Activated CD4-positive, alpha-beta T cell treated with anti-CD3 and anti-CD28 coated beads, Interleukin-2, amount 10 ng/mL, durations not matched to agents 24 days and 14 days (primary cell): ENCODE measurements around the gene MYL11. TPM values are rescaled to one million over a fixed set of nuclear protein-coding genes. Genes with fewer than 3 reads are reported as not detected.

Experiments
- DNase-seq: peaks from one replicate; pipeline ENCODE4 v3.0.0; 2022
- H3K27ac Mint-ChIP-seq: one replicate; pipeline ENCODE4 v1.8.0; 2022; ENCODE audit warnings: mild to moderate bottlenecking, mixed read lengths
- H3K27me3 Mint-ChIP-seq: one replicate; pipeline ENCODE4 v1.8.0; 2022; ENCODE audit warnings: mixed read lengths
- H3K36me3 Mint-ChIP-seq: one replicate; pipeline ENCODE4 v1.8.0; 2022; ENCODE audit warnings: low read depth, mild to moderate bottlenecking, mixed read lengths
- H3K4me1 Mint-ChIP-seq: one replicate; pipeline ENCODE4 v1.8.0; 2021; ENCODE audit warnings: mixed read lengths
- H3K4me3 Mint-ChIP-seq: one replicate; pipeline ENCODE4 v1.8.0; 2022; ENCODE audit warnings: mild to moderate bottlenecking, moderate library complexity, mixed read lengths
- H3K9me3 Mint-ChIP-seq: one replicate; pipeline ENCODE4 v1.8.0; 2021; ENCODE audit warnings: mixed read lengths
- intact Hi-C: fragments of 100-400 bp; cut with micrococcal nuclease; formaldehyde crosslinking; loops from one replicate; pipeline ENCODE4 v1.15.1; 2023
- total RNA-seq: library from RNA; stranded (reverse); gene quantifications from 2 replicates; pipeline ENCODE4 v1.2.3, GENCODE V29; 2022

MYL11 gene
- total RNA-seq, 1 donor from 2014 or later, result 1.0 TPM

DNA sequence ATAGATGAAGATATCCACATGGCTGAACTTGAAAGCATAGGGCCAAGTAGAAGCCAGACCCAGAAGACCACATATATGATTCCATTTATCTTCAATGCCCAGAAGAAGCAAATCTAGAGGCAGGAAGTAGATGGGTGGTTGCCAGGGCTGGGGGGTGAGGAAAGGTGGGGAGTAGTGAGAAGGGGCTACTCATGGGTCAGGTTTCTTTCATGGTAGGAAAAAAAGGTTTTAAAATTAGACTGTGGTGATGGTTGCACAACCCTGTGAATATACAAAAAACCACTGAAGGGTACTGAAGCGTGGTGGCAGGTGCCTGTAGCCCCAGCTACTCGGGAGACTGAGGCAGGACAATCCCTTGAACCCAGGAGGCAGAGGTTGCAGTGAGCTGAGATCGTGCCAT, 24.9 kb upstream of the MYL11 start:
- intact Hi-C loops, result no loop called here
- Mint-ChIP-seq H3K36me3 (peaks cover 49% of the 10 kb centered on the region), H3K27me3 (no peaks in the 10 kb centered on the region), H3K9me3 (no peaks in the 10 kb centered on the region), H3K4me1 (peaks cover 24% of the 10 kb centered on the region), H3K27ac (peak overlapping the region; percentile 6), H3K4me3 (no peak overlapping the region)
- DNase-seq, result no peak

DNA sequence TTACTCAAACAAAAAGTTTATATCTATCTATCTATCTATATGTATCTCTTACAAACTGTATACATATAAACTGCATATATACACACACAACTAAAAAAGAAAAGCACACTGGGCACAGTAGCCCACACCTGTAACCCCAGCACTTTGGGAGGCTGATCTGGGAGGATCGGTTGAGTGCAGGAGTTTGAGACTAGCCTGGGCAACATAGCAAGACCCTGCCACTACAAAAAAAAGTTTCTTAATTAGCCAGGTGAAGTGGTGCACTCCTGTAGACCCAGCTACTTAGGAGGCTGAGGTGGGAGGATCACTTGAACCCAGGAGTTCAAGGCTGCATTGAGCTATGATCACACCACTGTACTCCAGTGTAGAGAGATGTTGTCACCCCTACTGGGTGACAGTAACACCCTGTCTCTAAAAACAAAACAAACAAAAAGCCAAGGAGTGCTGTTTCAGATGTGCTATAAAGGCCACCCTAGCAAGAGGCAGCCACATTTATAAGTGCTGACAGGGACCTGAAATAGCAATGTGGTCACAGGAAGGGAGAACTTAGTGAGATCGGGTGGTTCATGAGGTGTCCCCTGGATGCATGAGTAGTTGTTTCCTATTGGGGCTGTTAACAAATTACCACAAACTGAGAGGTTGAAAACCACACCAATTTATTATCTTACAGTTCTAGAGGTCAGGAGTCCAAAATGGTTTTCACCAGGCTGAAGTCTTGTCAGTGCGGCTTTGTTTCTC, 24.3 kb upstream of the MYL11 start:
- intact Hi-C loops, result no loop called here
- Mint-ChIP-seq H3K4me3 (no peak overlapping the region), H3K27ac (peak overlapping the region; percentile 81), H3K36me3 (peaks cover 54% of the 10 kb centered on the region), H3K4me1 (peaks cover 27% of the 10 kb centered on the region), H3K9me3 (no peaks in the 10 kb centered on the region), H3K27me3 (no peaks in the 10 kb centered on the region)
- DNase-seq, result peak; percentile 62

DNA sequence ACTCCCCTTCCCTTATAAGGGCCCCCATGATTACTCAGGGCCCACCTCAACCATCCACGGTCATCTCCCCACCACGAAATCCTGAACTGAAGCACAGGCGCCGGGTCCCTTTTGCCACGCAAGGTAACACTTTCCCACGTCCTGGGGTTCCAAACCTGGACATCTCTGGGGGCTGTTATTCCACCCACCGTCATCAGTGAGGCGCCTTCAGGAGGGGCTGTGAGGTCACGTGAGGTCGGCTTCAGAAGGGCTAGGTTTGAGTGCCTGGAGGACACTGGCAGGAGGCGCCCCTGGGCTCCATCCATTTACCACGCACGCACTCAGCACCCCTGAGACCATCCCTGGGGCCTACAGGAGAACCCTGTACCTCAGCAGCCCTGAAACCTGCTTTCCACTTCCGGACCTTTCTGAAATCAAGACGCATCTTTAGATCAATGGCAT, 23.6 kb upstream of the MYL11 start:
- peaks cover 33% of the 10 kb centered on the region for H3K4me1 Mint-ChIP-seq
- no peak for DNase-seq
- intact Hi-C loops, result no loop called here
- peaks cover 54% of the 10 kb centered on the region for H3K36me3 Mint-ChIP-seq
- H3K9me3 Mint-ChIP-seq, result no peaks in the 10 kb centered on the region
- H3K4me3 Mint-ChIP-seq, result no peak overlapping the region
- no peaks in the 10 kb centered on the region for H3K27me3 Mint-ChIP-seq
- H3K27ac Mint-ChIP-seq, result peak overlapping the region; percentile 81

DNA sequence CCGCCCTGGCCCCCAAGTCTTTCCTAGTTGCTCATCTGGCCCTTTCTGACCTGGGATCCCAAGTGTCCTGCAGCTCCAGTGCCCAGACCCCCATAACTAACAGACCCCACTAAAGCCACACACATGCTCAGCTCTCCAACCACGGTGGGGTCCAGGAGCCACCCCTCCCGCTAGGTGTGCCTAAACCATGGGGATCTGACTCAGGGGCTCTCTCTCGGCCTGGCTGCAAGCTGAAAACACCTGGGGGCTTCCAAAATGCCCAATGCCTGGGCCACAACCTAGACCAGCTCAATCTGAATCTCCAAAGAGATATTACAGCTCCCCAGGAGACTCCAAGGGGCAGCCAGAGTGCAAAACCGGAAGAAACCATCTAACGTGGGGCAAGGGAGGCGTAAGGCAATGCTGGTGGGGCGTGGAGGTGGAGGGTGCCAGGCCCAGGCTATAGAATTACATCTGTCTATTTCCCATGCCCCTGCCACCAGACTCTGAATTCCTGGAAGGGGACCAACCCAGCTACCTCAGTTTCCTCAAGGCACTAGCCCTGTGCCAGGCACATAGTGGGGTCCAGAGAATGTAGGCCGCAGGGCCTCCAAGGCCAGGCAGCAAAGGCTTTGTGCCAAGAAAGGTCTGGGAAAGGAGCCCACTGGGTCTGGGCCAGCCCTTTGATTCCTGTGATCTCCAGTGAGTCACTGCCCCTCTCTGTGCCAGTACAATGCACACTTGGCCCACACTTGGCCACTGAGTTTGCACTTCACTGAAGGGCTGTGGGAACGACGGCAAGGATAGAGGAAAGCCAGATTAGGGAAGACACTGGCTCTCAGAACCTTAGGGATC, 22.8 kb upstream of the MYL11 start:
- Mint-ChIP-seq H3K27me3 (no peaks in the 10 kb centered on the region), H3K9me3 (no peaks in the 10 kb centered on the region), H3K27ac (peak overlapping the region; percentile 47), H3K4me1 (peaks cover 39% of the 10 kb centered on the region), H3K36me3 (peaks cover 57% of the 10 kb centered on the region), H3K4me3 (peak overlapping the region; percentile 17)
- intact Hi-C loops, result no loop called here
- no peak for DNase-seq

DNA sequence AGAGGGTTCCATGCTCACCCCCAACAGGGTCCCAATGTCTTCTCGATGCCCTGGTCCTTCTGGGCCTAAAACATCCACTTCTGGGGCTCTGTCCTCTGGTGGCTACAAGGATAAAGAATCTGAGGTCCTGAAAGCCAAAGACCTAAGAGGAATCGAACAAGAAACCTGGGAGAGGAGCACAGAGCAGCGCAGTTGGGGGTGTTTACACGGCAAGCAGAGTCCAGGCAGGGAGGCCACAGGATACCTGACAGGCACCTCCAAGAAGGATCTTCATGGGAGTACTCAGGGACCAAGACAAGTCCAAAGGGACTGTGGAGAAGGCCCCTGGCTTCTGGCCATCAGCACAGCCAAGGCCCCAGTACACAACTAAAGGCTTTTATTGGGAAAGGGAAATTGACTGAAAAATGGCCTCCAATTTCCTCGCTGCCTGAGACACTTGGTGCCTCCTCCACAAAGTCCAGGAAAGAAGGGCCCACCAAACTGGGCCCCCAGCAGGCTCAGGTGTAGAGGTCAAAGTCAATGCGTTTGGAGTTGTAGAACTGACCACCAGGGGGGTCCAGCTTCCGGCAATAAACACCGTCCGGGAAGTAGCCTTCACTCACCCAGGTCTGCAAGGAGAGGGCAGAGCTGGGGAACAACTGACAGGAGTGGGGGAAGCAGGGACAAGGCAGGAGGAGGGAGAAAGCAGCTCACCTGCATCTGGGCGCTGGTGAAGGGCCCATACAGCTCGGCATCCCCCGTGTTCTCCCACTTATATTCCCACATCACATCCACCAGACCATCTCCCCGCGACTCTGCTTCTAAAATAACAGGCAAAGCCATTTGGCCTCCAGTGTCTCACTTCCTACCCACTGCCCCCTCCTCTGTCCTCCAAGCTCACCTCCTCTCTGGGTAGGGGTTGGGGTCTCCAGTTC, 21.9 kb upstream of the MYL11 start:
- H3K27me3 Mint-ChIP-seq, result no peaks in the 10 kb centered on the region
- peak overlapping the region; percentile 37 for H3K4me3 Mint-ChIP-seq
- intact Hi-C loops, result no loop called here
- no peak for DNase-seq
- peaks cover 44% of the 10 kb centered on the region for H3K4me1 Mint-ChIP-seq
- H3K9me3 Mint-ChIP-seq, result no peaks in the 10 kb centered on the region
- peaks cover 64% of the 10 kb centered on the region for H3K36me3 Mint-ChIP-seq
- H3K27ac Mint-ChIP-seq, result no peak overlapping the region

GRCh38 chr16:30353438-30354129, 21.0 kb upstream of the MYL11 start:
- H3K4me3 Mint-ChIP-seq, result peak overlapping the region; percentile 90
- peaks cover 44% of the 10 kb centered on the region for H3K4me1 Mint-ChIP-seq
- H3K27me3 Mint-ChIP-seq, result no peaks in the 10 kb centered on the region
- H3K9me3 Mint-ChIP-seq, result no peaks in the 10 kb centered on the region
- DNase-seq, result peak; percentile 61
- H3K27ac Mint-ChIP-seq, result peak overlapping the region; percentile 60
- H3K36me3 Mint-ChIP-seq, result peaks cover 65% of the 10 kb centered on the region
- intact Hi-C loops, result loop anchor here (2.0 kb wide), 1 partner anchor 19 kb away; no protein-coding TSS in a partner anchor

DNA sequence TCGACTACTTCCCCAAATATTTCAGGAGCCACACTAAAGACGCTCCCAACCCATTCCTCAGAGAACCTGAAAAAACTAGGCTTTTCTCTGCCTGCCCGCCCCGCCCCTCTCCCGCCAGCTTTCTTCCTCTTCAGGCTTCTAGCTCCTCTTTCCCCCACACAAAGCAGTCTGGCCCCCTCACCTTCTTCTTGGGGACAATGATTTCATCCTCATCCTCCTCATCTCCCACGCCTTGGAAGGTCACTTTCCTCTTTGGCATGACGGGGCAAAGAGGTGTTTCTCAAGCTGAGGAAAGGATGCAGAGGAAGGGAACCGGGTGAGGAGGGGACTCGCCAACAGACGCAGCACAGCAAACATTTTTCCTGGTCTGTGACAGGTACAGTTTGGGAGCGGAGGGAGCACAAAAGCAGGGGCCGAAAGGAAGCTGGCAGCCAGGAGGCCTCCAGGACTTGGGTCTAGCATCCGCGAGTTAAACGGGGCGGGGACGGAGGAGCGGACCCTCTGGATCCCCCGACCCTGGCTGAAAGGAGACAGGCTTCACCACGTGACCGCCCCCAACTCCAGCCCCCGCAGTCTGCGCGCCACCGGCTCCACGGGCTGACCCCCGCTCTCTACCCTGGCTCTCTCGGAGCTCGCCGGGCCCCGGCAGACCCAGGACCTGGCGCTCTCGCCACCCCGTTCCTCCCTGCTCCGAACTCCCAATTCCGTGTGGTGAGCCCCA, 20.0 kb upstream of the MYL11 start:
- DNase-seq, result no peak
- H3K27ac Mint-ChIP-seq, result peak overlapping the region; percentile 89
- peak overlapping the region; percentile 90 for H3K4me3 Mint-ChIP-seq
- no peaks in the 10 kb centered on the region for H3K27me3 Mint-ChIP-seq
- intact Hi-C loops, result loop anchor here (1.0 to 2.0 kb wide), 2 partner anchors 16 to 20 kb away; partner anchors contain the start of gene TBC1D10B
- peaks cover 43% of the 10 kb centered on the region for H3K4me1 Mint-ChIP-seq
- H3K36me3 Mint-ChIP-seq, result peaks cover 58% of the 10 kb centered on the region
- no peaks in the 10 kb centered on the region for H3K9me3 Mint-ChIP-seq

DNA sequence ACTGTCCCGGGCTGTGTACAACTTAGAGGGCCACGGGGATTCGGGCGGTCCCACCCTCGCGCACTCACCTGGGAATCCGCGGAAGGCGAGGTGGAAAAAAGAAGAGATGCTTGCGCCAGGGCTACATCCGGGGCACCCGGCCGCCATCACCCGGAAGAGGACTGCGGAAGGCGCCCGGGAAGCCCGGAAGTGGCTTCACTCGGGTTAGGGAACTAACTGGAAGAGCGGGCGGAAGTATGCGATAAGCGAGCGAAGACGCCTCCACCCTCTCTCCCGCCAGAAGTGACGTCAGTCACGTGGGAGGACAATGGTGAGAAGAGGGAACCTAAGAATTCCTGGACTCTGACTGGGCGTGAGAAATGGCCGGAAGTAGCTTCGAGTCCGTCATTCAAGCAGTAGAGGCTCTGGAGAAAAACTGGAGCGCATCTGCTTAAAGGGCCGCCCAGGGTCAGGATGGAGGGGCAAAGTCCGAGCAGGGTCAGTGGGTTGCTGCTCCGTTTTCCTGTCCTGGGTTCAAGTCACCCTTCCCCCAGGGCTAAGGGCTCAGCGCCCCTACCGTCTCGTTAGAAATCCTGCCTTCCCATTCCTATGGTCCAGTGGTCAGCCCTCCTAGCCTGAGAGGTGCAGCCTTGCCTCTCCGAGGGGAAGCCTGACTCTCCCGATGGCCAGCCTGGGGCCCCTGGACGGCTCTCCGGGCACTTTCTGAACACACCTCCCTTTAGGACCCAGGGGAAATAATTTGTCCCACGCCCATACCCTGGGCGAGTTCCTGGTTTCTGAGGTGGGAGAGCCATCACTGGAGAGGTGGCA, 19.3 kb upstream of the MYL11 start, which contains the start of gene CD2BP2:
Gene CD2BP2 (minus strand): TSS at position 165 of the 810 bp plus-strand sequence. CDS start 627 bp downstream, outside the sequence.
- H3K4me1 Mint-ChIP-seq, result peaks cover 36% of the 10 kb centered on the region
- peak; percentile 97 for DNase-seq
- H3K9me3 Mint-ChIP-seq, result no peaks in the 10 kb centered on the region
- peak within 1 kb of the TSS; percentile 89 for H3K27ac Mint-ChIP-seq
- intact Hi-C loops, result loop anchor here (1.0 to 2.0 kb wide), 2 partner anchors 15 to 21 kb away; partner anchors contain the start of gene TBC1D10B
- peak within 1 kb of the TSS; percentile 90 for H3K4me3 Mint-ChIP-seq
- peaks cover 57% of the 10 kb centered on the region for H3K36me3 Mint-ChIP-seq
- no peaks in the 10 kb centered on the region for H3K27me3 Mint-ChIP-seq

- intact Hi-C loops, result loop anchor here (1.0 to 2.0 kb wide), 2 partner anchors 14 to 21 kb away; partner anchors contain the start of gene TBC1D10B
- peak overlapping the region; percentile 89 for H3K27ac Mint-ChIP-seq
- H3K36me3 Mint-ChIP-seq, result peaks cover 57% of the 10 kb centered on the region
- H3K9me3 Mint-ChIP-seq, result no peaks in the 10 kb centered on the region
- peaks cover 30% of the 10 kb centered on the region for H3K4me1 Mint-ChIP-seq
- peak; percentile 76 for DNase-seq
- H3K27me3 Mint-ChIP-seq, result no peaks in the 10 kb centered on the region
- peak overlapping the region; percentile 90 for H3K4me3 Mint-ChIP-seq
Measured at GRCh38 chr16:30355954-30356308, 18.7 kb upstream of the MYL11 start.

GRCh38 chr16:30356401-30357084, 18.1 kb upstream of the MYL11 start:
- Mint-ChIP-seq H3K4me1 (peaks cover 30% of the 10 kb centered on the region), H3K4me3 (peak overlapping the region; percentile 90), H3K36me3 (peaks cover 53% of the 10 kb centered on the region), H3K27me3 (no peaks in the 10 kb centered on the region), H3K27ac (peak overlapping the region; percentile 89), H3K9me3 (no peaks in the 10 kb centered on the region)
- intact Hi-C loops, result no loop called here
- peak; percentile 70 for DNase-seq

DNA sequence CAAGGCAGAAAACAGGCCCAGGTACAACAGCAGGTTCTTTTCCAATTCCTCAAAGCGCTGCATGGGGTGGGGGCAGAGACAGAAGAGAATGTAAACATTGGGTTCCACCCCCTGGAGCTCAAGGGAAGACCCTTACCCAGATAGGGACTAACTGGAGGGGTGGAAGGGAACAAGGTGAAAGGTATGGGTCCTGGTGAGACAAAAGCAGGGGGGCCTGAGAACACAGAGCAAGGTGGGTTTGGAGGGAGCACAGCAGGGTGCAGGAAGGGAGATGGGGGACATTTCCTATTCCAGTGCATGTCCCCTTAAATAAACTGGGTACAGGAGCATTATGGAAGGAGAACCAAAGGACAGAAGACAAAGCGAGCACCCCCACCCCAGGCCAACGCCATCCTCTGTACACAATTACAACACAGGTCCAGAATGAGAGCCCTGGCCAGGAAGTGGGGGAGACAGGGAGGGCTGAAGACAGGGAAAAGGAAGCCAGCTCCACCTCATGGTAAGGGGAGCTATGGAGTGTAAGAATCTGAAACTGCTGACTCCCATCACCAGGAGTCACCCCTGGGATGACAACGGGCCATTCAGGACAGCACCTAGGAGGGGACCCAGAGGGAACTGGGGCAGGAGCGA, 17.4 kb upstream of the MYL11 start:
- Mint-ChIP-seq H3K9me3 (no peaks in the 10 kb centered on the region), H3K27ac (peak overlapping the region; percentile 78), H3K4me1 (peaks cover 28% of the 10 kb centered on the region), H3K36me3 (peaks cover 51% of the 10 kb centered on the region), H3K27me3 (no peaks in the 10 kb centered on the region), H3K4me3 (peak overlapping the region; percentile 16)
- intact Hi-C loops, result no loop called here
- peak; percentile 57 for DNase-seq
